Hematopoietic multipotent progenitor cell treated with erythropoietin and hydrocortisone succinate and interleukin-3 and kit ligand, for 17 days (in vitro differentiated cells): ENCODE results near the gene CCNB1IP1.
"Not testable (repeated sequence)": the region's sequence is repeated elsewhere in the genome, so short reads cannot be mapped to it uniquely, and the experiment has no call there.

Source experiments
- DNase-seq: peaks from one replicate; pipeline ENCODE4 v3.0.0-alpha.2; 2015; ENCODE audit warnings: low spot score

Gene CCNB1IP1

DNA sequence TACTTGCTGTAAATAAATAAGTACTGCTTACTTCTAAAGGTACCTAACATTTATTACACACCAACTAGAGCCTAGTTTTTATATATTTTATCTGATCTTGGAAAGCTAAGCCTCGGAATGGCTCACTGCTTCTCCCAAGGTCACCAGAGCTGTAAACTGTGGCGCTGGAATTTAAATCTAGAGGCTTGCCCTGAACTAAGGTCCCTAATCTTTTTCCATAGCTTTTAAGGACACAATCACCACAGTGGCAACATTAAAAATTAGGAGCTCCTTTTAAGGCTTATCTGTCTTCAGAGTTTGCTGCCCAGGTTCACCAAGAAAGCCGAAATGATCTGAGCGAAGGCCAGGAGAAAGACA is 670 bp downstream of the CCNB1IP1 start:
- no peak for DNase-seq

DNA sequence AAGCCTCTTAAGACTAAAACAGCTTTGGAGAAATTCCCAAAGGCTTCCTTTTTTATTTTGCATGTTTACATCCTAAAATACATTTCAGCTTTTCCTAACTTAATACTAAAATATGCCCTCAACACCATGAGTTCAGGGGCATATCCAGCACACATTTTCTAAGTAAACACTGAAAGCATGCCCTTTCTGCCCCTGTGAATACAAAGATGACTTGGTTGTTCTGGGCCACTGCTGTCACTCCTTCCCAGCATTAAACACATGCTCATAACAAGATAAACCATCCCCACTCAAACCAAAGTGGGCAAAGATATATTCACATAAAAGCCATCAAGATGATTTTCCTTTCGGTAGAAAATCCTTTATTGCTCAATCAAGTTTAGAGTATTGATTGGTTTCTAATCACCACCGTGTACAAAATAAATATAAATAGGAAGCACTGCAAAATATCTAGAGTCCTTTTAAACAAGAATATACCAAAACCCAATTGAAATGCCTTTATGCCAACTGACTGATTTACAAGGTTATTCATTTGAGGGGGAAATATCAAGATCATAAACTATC is 1.9 kb downstream of the CCNB1IP1 start:
- DNase-seq: no peak

- no peak for DNase-seq
These were observed 3.7 kb downstream of the CCNB1IP1 start for GRCh38 chr14:20329355-20329754.

- DNase-seq: no peak
These were observed 4.4 kb downstream of the CCNB1IP1 start for GRCh38 chr14:20328705-20329104.

DNA sequence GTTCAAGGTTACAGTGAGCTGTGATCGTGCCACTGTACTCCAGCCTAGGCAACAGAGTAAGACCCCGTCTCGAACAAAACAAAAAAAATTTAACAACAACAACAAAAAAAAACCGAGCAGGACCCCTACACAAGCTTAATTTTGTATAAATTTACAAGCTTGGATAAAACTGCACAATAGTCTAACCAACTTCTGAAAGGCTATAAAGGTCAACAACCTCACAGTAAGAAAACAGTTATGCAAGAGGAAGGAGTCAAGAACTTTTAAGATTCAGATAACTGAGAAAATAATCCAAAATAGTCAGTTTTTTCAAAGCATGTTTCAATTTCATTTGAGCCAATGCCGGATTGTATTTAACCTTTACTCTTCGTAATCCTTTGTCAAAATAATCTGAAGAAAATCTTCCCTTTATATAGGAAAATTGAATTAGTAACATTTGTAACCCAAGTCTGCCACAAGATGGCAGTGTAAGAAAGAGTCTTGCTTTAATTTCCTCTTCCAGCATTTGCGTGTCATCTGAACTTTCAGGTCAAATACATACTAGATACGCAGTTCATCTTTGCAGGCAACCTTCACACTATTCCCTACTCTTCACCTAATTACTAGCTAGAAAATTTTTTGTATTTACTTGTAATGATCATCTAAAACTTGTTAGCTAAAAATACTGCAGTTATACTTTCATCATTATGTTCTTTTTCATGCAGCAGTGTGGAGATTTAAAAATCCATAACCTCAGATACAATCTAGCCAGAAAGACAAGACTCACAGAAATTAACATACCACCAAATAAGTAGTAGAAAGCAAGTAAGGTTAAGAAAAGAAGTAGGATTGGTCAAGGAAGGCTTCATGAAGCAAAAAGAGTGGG is 5.8 kb downstream of the CCNB1IP1 start:
- DNase-seq: peak; percentile 85

DNA sequence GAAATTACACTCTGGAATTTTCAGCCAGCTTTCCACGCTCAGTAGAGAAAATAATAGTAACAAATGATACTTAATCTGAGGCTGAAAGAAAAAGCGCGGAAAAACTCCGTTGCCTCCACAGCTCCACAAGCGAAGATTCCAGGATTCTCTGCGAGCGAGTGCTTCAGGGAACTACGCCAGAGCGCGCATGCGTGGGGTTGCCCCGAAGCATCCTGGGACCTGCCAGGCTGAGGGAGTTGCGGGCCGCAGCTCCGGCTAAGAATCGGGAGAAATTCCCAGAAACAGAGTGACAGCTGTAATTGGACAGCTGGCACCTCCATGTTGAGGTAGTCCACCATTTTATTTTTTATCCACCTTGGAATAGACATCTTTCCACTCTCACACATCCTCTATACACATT is 15.4 kb downstream of the CCNB1IP1 start:
- no peak for DNase-seq

DNA sequence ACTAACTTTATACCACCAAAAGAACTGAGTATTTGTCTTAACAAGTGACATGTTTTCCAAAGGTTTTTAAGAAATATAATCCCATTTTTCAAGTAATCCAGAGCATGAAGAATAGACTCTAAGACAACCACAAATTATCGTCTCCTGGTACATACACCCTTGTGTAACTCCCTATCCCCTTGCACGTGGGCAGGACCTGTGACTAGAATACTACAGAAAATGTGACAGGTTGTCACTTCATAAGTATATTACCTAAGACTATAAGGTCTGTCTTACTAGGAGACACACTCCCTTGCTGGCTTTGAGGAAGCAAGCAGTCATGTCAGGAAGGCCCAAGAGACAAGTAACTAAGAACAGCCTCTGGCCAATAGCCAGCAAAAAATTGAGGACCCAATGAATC is 19.1 kb downstream of the CCNB1IP1 start:
- no peak for DNase-seq

DNA sequence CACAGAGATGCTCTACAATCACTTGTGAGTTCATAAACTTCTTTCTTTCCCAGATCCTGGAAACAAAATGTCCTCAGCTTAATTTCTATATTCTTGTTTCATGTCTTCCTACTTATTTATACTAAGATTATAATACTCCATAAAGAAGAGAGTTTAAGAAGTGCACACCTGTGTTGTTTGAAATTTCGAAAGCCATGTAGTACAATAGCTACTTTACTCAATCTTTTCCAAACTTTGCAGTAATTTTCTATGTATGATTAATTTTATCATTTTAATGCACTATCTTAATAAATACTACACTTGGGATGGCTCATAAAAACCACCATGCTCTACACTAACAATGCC is 27.0 kb downstream of the CCNB1IP1 start:
- DNase-seq: no peak

DNA sequence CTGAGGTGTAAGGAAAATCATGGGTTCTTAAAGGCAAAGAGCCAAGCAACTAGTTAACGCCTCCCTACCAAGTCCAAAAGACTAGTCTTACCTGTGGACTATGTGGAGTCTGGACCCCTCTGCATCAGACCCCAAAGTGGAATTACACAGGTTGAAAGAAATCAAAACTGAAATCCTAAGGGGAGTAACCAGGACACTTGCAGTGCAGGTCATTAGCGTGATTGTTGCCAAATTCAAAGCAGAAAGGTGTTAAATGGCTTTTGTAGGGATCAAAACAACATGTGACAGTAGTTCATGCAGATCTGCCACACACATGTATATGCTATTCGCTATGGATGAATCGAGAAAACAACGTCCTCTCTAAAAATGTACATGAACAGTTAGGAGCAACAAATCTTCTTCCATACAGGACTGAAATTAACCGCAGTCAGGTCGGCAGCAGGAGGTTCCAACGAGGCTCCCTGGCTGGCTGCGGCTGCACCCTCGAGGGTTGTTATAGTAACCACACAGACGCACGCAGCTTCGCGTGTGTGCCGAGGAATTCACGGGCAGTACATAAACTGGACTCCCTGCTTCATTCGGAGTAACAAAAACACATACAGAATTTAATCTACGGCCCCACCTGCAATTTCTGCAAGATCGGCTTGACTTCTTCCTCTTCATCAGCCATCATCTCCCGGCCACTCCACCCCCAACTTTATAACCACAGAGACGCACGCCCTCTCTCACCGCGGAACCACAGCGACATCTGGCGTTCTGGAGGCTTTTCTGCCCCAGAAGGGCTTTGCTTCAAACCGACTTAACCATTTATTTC is 27.6 kb downstream of the CCNB1IP1 start, which contains the start of gene TTC5:
Gene TTC5, minus strand, starts transcription at position 687 of the 814 bp plus-strand sequence. Its CDS starts 14 bp downstream, at position 673.
- DNase-seq: peak; percentile 92

DNA sequence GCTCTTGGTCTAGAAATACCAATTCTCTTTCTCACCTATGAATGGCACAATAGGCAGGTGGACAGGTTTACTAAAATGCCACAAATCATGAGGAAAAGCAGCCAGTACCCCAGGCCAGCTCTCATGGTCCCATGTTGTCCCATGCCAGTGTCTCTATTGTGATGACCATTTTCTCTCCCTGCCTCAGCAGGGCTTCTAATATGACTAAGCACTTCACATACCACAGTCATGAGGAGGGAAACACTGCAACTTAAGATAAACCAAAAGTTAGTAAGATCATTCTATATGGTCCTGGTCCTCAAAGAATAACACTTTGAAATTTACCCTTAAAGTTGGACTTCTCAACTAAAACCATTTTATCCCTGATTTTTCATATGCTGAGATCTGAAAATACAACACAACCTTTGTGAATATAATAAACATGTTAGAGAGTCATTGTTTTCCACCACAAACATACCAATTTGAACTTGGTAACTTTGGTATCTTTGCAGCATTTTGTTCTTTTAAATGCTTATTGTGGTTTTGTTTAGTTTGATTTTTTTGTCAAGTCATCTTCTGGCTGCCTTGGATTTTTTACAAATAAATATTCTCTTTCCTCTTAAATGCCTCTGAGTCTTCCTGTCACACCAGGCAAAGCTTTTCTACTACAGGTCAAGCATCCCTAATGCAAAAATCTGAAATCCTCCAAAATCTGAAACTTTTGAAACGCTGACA is 30.9 kb downstream of the CCNB1IP1 start:
- no peak for DNase-seq

- DNase-seq: no peak
These were observed 38.0 kb downstream of the CCNB1IP1 start for GRCh38 chr14:20295067-20295466.

DNA sequence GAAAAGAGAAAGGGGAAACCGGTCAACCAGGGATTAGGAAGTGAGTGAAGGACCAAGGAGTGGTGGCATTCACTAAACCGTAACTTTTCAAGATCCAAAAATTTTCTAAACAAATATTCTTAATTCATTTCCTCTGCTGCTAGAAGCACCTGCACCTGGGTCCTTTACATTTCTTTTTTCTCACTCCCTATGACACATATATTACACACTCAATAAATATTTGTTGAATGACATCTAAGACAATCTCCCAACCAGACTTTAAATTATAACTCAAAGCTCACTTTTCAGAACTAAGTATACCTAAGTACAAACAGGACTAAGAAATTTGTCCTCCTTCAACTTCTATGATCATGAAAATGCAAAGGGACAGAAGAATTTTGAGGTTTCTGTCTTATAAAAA is 38.4 kb downstream of the CCNB1IP1 start:
- DNase-seq: no peak

DNA sequence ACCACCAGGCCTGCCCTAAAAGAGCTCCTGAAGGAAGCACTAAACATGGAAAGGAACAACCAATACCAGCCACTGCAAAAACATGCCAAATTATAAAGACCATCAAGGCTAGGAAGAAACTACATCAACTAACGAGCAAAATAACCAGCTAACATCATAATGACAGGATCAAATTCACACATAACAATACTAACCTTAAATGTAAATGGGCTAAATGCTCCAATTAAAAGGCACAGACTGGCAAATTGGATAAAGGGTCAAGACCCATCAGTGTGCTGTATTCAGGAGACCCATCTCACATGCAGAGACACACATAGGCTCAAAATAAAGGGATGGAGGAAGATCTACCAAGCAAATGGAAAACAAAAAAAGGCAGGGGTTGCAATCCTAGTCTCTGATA is 51.1 kb downstream of the CCNB1IP1 start:
- DNase-seq: not testable (repeated sequence)

DNA sequence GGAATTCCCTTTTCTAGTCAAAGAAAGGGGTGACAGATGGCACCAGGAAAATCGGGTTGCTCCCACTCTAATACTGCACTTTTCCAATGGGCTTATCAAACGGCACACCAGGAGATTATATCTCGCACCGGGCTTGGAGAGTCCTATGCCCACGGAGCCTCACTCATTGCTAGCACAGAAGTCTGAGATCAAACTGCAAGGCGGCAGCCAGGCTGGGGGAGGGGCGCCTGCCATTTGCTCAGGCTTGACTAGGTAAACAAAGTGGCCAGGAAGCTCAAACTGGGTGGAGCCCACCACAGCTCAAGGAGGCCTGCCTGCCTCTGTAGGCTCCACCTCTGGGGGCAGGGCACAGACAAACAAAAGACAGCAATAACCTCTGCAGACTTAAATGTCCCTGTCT is 52.8 kb downstream of the CCNB1IP1 start:
- not testable (repeated sequence) for DNase-seq

- no peak for DNase-seq
These were observed 54.7 kb downstream of the CCNB1IP1 start for GRCh38 chr14:20278414-20278813.

DNA sequence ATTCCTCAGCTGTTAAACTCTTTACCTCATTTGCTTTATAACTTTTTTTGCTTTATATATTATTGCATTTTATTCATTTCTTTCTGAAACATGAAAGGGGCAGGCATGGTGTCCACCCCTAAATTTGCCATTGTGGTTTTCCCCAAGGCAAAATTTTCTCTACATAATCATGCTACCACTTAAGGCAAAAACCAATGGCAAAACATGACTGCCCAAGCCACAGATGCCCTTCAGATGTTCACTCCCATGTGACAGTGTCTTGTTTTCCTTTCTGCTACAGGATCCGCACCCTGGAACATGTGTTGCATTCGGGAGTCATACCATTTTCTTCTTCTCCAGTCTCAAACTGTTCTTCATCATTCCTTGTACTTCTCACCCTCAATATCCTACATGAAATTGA is 55.7 kb downstream of the CCNB1IP1 start:
- DNase-seq: no peak

DNA sequence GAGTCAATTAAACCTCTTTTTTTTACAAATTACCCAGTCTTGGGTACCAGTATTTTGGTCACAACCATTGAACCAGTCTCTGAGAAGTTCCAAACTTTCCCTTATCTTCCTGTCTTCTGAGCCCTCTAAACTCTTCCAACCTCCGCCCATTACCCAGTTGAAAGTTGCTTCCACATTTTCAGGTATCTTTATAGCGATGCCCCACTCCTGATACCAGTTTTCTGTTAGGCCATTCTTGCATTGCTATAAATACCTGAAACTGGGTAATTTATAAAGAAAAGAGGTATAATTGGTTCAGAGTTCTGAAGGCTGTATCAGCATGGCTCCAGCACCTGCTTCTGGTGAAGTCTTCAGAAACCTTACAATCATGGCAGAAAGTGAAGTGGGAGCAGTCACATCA is 59.0 kb downstream of the CCNB1IP1 start:
- DNase-seq: no peak

- DNase-seq: not testable (repeated sequence)
These were observed 68.7 kb downstream of the CCNB1IP1 start for GRCh38 chr14:20264361-20264760.

GRCh38 chr14:20262642-20263128 is 70.4 kb downstream of the CCNB1IP1 start:
- DNase-seq: no peak
